ENCODE results near the gene TVP23A. TPM values are rescaled to one million over a fixed set of nuclear protein-coding genes. Genes with fewer than 3 reads are reported as not detected.

Gene TVP23A
- total RNA-seq, 4 donors from 2014 or later = 0.16 to 0.54 (median 0.23) TPM; not detected in 1

DNA sequence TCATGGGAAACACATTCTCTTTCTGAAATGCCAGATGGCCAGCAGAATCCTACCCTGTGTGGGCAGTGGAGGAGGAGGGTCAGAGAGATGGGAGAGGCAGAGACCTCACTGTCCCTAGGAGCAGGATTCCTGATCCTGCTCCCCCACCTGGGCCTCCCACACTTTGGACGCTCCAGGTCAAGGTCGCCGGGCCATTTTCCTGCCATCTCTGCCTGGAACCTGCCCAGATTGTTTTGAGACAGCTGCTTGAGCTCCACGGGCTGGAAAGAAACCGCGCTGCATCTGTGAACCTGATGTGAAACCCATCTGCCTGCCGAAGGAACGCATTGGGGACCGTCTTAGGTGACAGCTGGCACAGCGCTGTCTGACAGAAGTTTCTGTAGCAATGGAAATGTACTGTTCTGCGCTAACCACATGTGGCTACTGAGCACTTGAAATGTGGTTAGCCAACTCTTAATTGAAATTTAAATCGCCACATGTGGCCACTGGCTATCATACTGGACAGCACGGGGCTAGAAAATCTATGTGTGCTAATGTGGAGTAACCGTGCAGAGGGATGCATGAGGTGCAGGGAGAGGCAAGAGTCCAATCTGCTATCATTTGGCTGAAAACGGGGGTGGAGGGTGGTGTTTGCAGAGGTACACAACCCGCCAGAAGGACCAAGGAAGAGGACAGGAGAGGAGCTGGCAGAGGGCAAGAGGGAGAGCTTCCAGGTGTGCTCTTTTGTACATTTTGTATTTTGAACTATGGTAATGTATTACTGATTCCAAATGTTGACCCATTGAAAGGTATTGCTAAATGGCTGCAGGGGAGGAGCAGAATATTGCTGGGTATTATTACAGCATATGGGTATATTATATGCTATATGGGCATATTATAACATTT is 90.3 kb downstream of the TVP23A start:
- Histone ChIP-seq H3K4me3 (no peak overlapping the region), H3K27me3 (peaks cover 10% of the 10 kb centered on the region), H3K36me3 (no peaks in the 10 kb centered on the region), H3K9me3 (no peaks in the 10 kb centered on the region), H3K27ac (no peak overlapping the region), H3K4me1 (no peaks in the 10 kb centered on the region)
- TF ChIP-seq, protein P1, sequence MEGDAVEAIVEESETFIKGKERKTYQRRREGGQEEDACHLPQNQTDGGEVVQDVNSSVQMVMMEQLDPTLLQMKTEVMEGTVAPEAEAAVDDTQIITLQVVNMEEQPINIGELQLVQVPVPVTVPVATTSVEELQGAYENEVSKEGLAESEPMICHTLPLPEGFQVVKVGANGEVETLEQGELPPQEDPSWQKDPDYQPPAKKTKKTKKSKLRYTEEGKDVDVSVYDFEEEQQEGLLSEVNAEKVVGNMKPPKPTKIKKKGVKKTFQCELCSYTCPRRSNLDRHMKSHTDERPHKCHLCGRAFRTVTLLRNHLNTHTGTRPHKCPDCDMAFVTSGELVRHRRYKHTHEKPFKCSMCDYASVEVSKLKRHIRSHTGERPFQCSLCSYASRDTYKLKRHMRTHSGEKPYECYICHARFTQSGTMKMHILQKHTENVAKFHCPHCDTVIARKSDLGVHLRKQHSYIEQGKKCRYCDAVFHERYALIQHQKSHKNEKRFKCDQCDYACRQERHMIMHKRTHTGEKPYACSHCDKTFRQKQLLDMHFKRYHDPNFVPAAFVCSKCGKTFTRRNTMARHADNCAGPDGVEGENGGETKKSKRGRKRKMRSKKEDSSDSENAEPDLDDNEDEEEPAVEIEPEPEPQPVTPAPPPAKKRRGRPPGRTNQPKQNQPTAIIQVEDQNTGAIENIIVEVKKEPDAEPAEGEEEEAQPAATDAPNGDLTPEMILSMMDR (IDR thresholded peaks at IDR 0.05) = no peak
- TF ChIP-seq POLR2A (IDR thresholded peaks at IDR 0.05) = no peak
- TF ChIP-seq EP300 (IDR thresholded peaks at IDR 0.05) = no peak
- TF ChIP-seq POLR2AphosphoS5 (IDR thresholded peaks at IDR 0.05) = no peak
- no peak for ATAC-seq
- WGBS, 2 donors (ENCODE audit: low coverage in 1 of 2) = 64 to 100% methylated on average over 1 to 6 of the region's 16 CpGs

Small RNA genes lying within 50 kb of the gene (small RNA-seq; reads per million reads assigned to genes)
- 0 reads per million in 4 donors for gene MTND4LP24
- 0 reads per million in 4 donors for gene MTND6P33

Other genes starting within 250 kb of the TVP23A start
- 10 to 100 TPM; 52.8 to 94.7 (median 69.7) TPM for gene EMP2, start 238.2 kb downstream of the TVP23A start, total RNA-seq
- gene TEKT5, start 123.9 kb downstream of the TVP23A start, total RNA-seq = under 1 TPM in 1 of 4 donors, not detected in 3; 0.19 TPM
- 10 to 100 TPM; 18.5 to 49.0 (median 34.8) TPM for gene NUBP1, start 75.0 kb downstream of the TVP23A start, total RNA-seq
- gene CIITA, start 58.4 kb upstream of the TVP23A start, total RNA-seq = 10 to 100 TPM in 1 of 4 donors, 1 to 10 TPM in 3; 4.3 to 26.5 (median 7.4) TPM
- 100 to 1,000 TPM in 2 of 4 donors, 10 to 100 TPM in 2; 79.2 to 136 (median 102) TPM for gene DEXI, start 123.7 kb upstream of the TVP23A start, total RNA-seq
- gene CLEC16A, start 125.8 kb upstream of the TVP23A start, total RNA-seq = 10 to 100 TPM; 19.9 to 38.3 (median 35.0) TPM

Measured in gastroesophageal sphincter (tissue), 4 donors.